ENCODE measurements around the gene GCHFR.

GCHFR gene

GRCh38 chr15:40766906-40767837, 3.3 kb downstream of the GCHFR start:
- peaks cover 76% of the 10 kb centered on the region for H3K4me1 Mint-ChIP-seq
- H3K9me3 Mint-ChIP-seq = no peaks in the 10 kb centered on the region
- no peak for ATAC-seq
- H3K4me3 Mint-ChIP-seq = no peak overlapping the region
- no peak overlapping the region for H3K27ac Mint-ChIP-seq
- peaks cover 11% of the 10 kb centered on the region for H3K36me3 Mint-ChIP-seq
- no peaks in the 10 kb centered on the region for H3K27me3 Mint-ChIP-seq

- ATAC-seq = no peak
- H3K4me3 Mint-ChIP-seq = no peak overlapping the region
- H3K27me3 Mint-ChIP-seq = no peaks in the 10 kb centered on the region
- peaks cover 11% of the 10 kb centered on the region for H3K36me3 Mint-ChIP-seq
- peak overlapping the region; percentile 93 for H3K27ac Mint-ChIP-seq
- H3K9me3 Mint-ChIP-seq = no peaks in the 10 kb centered on the region
- H3K4me1 Mint-ChIP-seq = peaks cover 73% of the 10 kb centered on the region
Measured at GRCh38 chr15:40767838-40768500, 4.1 kb downstream of the GCHFR start.

GRCh38 chr15:40768521-40769273, 4.8 kb downstream of the GCHFR start:
- ATAC-seq = peak; percentile 31
- Mint-ChIP-seq H3K27me3 (no peaks in the 10 kb centered on the region), H3K4me3 (peak overlapping the region; percentile 69), H3K36me3 (peaks cover 18% of the 10 kb centered on the region), H3K9me3 (no peaks in the 10 kb centered on the region), H3K27ac (peak overlapping the region; percentile 93), H3K4me1 (peaks cover 66% of the 10 kb centered on the region)

GRCh38 chr15:40769274-40770146, 5.6 kb downstream of the GCHFR start, which contains the start of gene C15orf62:
C15orf62 (plus strand) TSS chr15:40769980; CDS start chr15:40770496, 516 bp downstream.
- peak; percentile 92 for ATAC-seq

GRCh38 chr15:40770147-40770721, 6.4 kb downstream of the GCHFR start:
- no peak for ATAC-seq
- H3K4me3 Mint-ChIP-seq = peak overlapping the region; percentile 69
- H3K9me3 Mint-ChIP-seq = no peaks in the 10 kb centered on the region
- peaks cover 50% of the 10 kb centered on the region for H3K4me1 Mint-ChIP-seq
- peak overlapping the region; percentile 93 for H3K27ac Mint-ChIP-seq
- peaks cover 32% of the 10 kb centered on the region for H3K36me3 Mint-ChIP-seq
- no peaks in the 10 kb centered on the region for H3K27me3 Mint-ChIP-seq

More at GRCh38 chr15:40769274-40770146, 5.6 kb downstream of the GCHFR start, which contains the start of gene C15orf62:
- Mint-ChIP-seq H3K36me3 (peaks cover 26% of the 10 kb centered on the region), H3K27me3 (no peaks in the 10 kb centered on the region), H3K4me3 (peak within 1 kb of the TSS; percentile 69), H3K4me1 (peaks cover 58% of the 10 kb centered on the region), H3K9me3 (no peaks in the 10 kb centered on the region), H3K27ac (peak within 1 kb of the TSS; percentile 93)

- Mint-ChIP-seq H3K27ac (no peak overlapping the region), H3K9me3 (no peaks in the 10 kb centered on the region), H3K36me3 (peaks cover 42% of the 10 kb centered on the region), H3K27me3 (no peaks in the 10 kb centered on the region), H3K4me3 (no peak overlapping the region), H3K4me1 (peaks cover 40% of the 10 kb centered on the region)
- ATAC-seq = no peak
Measured at GRCh38 chr15:40771242-40771641, 7.4 kb downstream of the GCHFR start.

- H3K27ac Mint-ChIP-seq = peak overlapping the region; percentile 5
- peaks cover 50% of the 10 kb centered on the region for H3K36me3 Mint-ChIP-seq
- no peak for ATAC-seq
- no peaks in the 10 kb centered on the region for H3K9me3 Mint-ChIP-seq
- H3K4me3 Mint-ChIP-seq = no peak overlapping the region
- H3K27me3 Mint-ChIP-seq = no peaks in the 10 kb centered on the region
- H3K4me1 Mint-ChIP-seq = peaks cover 37% of the 10 kb centered on the region
Measured at GRCh38 chr15:40772014-40772413, 8.1 kb downstream of the GCHFR start.

GRCh38 chr15:40773496-40773895, 9.6 kb downstream of the GCHFR start:
- no peak overlapping the region for H3K4me3 Mint-ChIP-seq
- H3K36me3 Mint-ChIP-seq = peaks cover 52% of the 10 kb centered on the region
- no peaks in the 10 kb centered on the region for H3K9me3 Mint-ChIP-seq
- peaks cover 33% of the 10 kb centered on the region for H3K4me1 Mint-ChIP-seq
- no peak overlapping the region for H3K27ac Mint-ChIP-seq
- no peaks in the 10 kb centered on the region for H3K27me3 Mint-ChIP-seq
- ATAC-seq = no peak

- peaks cover 53% of the 10 kb centered on the region for H3K36me3 Mint-ChIP-seq
- H3K9me3 Mint-ChIP-seq = no peaks in the 10 kb centered on the region
- no peaks in the 10 kb centered on the region for H3K27me3 Mint-ChIP-seq
- no peak overlapping the region for H3K4me3 Mint-ChIP-seq
- H3K4me1 Mint-ChIP-seq = peaks cover 29% of the 10 kb centered on the region
- ATAC-seq = no peak
- no peak overlapping the region for H3K27ac Mint-ChIP-seq
Measured at GRCh38 chr15:40773902-40774301, 10.0 kb downstream of the GCHFR start.

- ATAC-seq = no peak
- Mint-ChIP-seq H3K27ac (no peak overlapping the region), H3K9me3 (no peaks in the 10 kb centered on the region)
Measured at GRCh38 chr15:40775007-40775406, 11.1 kb downstream of the GCHFR start.

GRCh38 chr15:40775740-40776536, 12.1 kb downstream of the GCHFR start:
- Mint-ChIP-seq H3K36me3 (peaks cover 58% of the 10 kb centered on the region), H3K27me3 (no peaks in the 10 kb centered on the region), H3K4me1 (peaks cover 9% of the 10 kb centered on the region), H3K4me3 (no peak overlapping the region), H3K9me3 (no peaks in the 10 kb centered on the region), H3K27ac (no peak overlapping the region)
- ATAC-seq = no peak

More at GRCh38 chr15:40775007-40775406, 11.1 kb downstream of the GCHFR start:
- peaks cover 18% of the 10 kb centered on the region for H3K4me1 Mint-ChIP-seq
- H3K36me3 Mint-ChIP-seq = peaks cover 61% of the 10 kb centered on the region
- H3K4me3 Mint-ChIP-seq = no peak overlapping the region
- no peaks in the 10 kb centered on the region for H3K27me3 Mint-ChIP-seq

- no peaks in the 10 kb centered on the region for H3K27me3 Mint-ChIP-seq
- peaks cover 2% of the 10 kb centered on the region for H3K4me1 Mint-ChIP-seq
- ATAC-seq = no peak
- no peak overlapping the region for H3K27ac Mint-ChIP-seq
- no peaks in the 10 kb centered on the region for H3K9me3 Mint-ChIP-seq
- H3K36me3 Mint-ChIP-seq = peaks cover 51% of the 10 kb centered on the region
- H3K4me3 Mint-ChIP-seq = no peak overlapping the region
Measured at GRCh38 chr15:40776537-40777141, 12.8 kb downstream of the GCHFR start.

GRCh38 chr15:40782609-40783227, 18.9 kb downstream of the GCHFR start:
- H3K9me3 Mint-ChIP-seq = no peaks in the 10 kb centered on the region
- H3K4me1 Mint-ChIP-seq = peaks cover 11% of the 10 kb centered on the region
- peak; percentile 97 for ATAC-seq
- peaks cover 8% of the 10 kb centered on the region for H3K36me3 Mint-ChIP-seq
- peak overlapping the region; percentile 50 for H3K27ac Mint-ChIP-seq
- no peaks in the 10 kb centered on the region for H3K27me3 Mint-ChIP-seq
- no peak overlapping the region for H3K4me3 Mint-ChIP-seq

Data from stimulated activated memory B cell treated with anti-CD40 and anti-IgM and Interleukin-4, amounts not matched to agents 10 μg/mL and 1 μg/mL and 100 μg/mL, for 72 hours (primary cell).